Endodermal cell (in vitro differentiated cells): ENCODE data around the gene GRIP1. TPM values are rescaled to one million over a fixed set of nuclear protein-coding genes. Genes with fewer than 3 reads are reported as not detected.

ENCODE experiments used
- DNase-seq: peaks from one replicate; pipeline ENCODE4 v3.0.0-alpha.2; 2017
- H3K27ac ChIP-seq: 2 replicates; pipeline ENCODE4 v1.5.1; 2013; ENCODE audit warnings: mild to moderate bottlenecking, low read depth, low read length, moderate library complexity
- H3K27me3 ChIP-seq: 2 replicates; pipeline ENCODE4 v1.6.1; 2013; ENCODE audit warnings: mild to moderate bottlenecking, low read length, moderate library complexity; ENCODE audit not compliant: insufficient read depth, control insufficient read depth, poor library complexity, severe bottlenecking
- H3K36me3 ChIP-seq: 2 replicates; pipeline ENCODE4 v1.7.0; 2013; ENCODE audit warnings: mild to moderate bottlenecking, low read length, moderate library complexity; ENCODE audit not compliant: control insufficient read depth, insufficient read depth
- H3K4me1 ChIP-seq: one replicate; pipeline ENCODE4 v1.7.0; 2013; ENCODE audit warnings: low read length; ENCODE audit not compliant: control insufficient read depth, insufficient read depth
- H3K4me3 ChIP-seq: 2 replicates; pipeline ENCODE4 v1.5.1; 2013; ENCODE audit warnings: mild to moderate bottlenecking, low read length, moderate library complexity
- H3K9ac ChIP-seq: 2 replicates; pipeline ENCODE4 v1.6.1; 2013; ENCODE audit warnings: mild to moderate bottlenecking, low read length, moderate library complexity; ENCODE audit not compliant: poor library complexity, severe bottlenecking; ENCODE audit errors: extremely low read depth
- H3K9me3 ChIP-seq: 2 replicates; pipeline ENCODE4 v1.6.1; 2013; ENCODE audit warnings: mild to moderate bottlenecking, low read length, moderate library complexity; ENCODE audit not compliant: control insufficient read depth
- H3K27ac Mint-ChIP-seq: 2 replicates; pipeline ENCODE4 v1.8.0; 2020; ENCODE audit warnings: mixed read lengths
- H3K27me3 Mint-ChIP-seq: 2 replicates; pipeline ENCODE4 v1.8.0; 2021; ENCODE audit warnings: mild to moderate bottlenecking, mixed read lengths; ENCODE audit not compliant: insufficient read depth
- H3K36me3 Mint-ChIP-seq: 2 replicates; pipeline ENCODE4 v1.8.0; 2020; ENCODE audit warnings: low read depth, mixed read lengths
- H3K4me1 Mint-ChIP-seq: 2 replicates; pipeline ENCODE4 v1.8.0; 2020; ENCODE audit warnings: mixed read lengths
- H3K4me3 Mint-ChIP-seq: 2 replicates; pipeline ENCODE4 v1.8.0; 2020; ENCODE audit warnings: mild to moderate bottlenecking, moderate library complexity, mixed read lengths
- H3K9me3 Mint-ChIP-seq: 2 replicates; pipeline ENCODE4 v1.8.0; 2020; ENCODE audit warnings: mild to moderate bottlenecking, mixed read lengths
- WGBS, 2 experiments: methylation state at CpG; one replicate each; pipeline versions ENCODE4 v1.1.5 to v1.1.7; 2013; ENCODE audit warnings: missing lambda C conversion rate in 2 of 2, mixed read lengths in 1 of 2; ENCODE audit not compliant: insufficient coverage in 1 of 2, insufficient read length in 1 of 2; 5-methylcytosine and 5-hydroxymethylcytosine counted together
- total RNA-seq, 2 donors: library from RNA; stranded (reverse); fragmentation: NEBNext Ultra II Directional in 1 of 2; extraction: Animal tissue kit (Norgen Biotek cat#: 25700) in 1 of 2; gene quantifications; 2 replicates in 1 of 2; 3 replicates in 1 of 2; pipeline ENCODE4 v1.2.1, GENCODE V29; 2021
- TF ChIP-seq, protein P1 (sequence below): fragments of 200-600 bp; sonication (generic); conservative IDR thresholded peaks from 2 replicates; pipeline ENCODE4 v1.5.0; 2021; ENCODE audit warnings: antibody characterized with exemption, mild to moderate bottlenecking

GRIP1 gene
- total RNA-seq, 2 donors from 2014 or later = 41.0 to 47.6 TPM

- H3K4me3 ChIP-seq = no peak overlapping the region
- H3K4me1 Mint-ChIP-seq = peaks cover 16% of the 10 kb centered on the region
- TF ChIP-seq, protein P1, sequence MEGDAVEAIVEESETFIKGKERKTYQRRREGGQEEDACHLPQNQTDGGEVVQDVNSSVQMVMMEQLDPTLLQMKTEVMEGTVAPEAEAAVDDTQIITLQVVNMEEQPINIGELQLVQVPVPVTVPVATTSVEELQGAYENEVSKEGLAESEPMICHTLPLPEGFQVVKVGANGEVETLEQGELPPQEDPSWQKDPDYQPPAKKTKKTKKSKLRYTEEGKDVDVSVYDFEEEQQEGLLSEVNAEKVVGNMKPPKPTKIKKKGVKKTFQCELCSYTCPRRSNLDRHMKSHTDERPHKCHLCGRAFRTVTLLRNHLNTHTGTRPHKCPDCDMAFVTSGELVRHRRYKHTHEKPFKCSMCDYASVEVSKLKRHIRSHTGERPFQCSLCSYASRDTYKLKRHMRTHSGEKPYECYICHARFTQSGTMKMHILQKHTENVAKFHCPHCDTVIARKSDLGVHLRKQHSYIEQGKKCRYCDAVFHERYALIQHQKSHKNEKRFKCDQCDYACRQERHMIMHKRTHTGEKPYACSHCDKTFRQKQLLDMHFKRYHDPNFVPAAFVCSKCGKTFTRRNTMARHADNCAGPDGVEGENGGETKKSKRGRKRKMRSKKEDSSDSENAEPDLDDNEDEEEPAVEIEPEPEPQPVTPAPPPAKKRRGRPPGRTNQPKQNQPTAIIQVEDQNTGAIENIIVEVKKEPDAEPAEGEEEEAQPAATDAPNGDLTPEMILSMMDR = no peak
- no peak overlapping the region for H3K27ac Mint-ChIP-seq
- no peaks in the 10 kb centered on the region for H3K27me3 ChIP-seq
- H3K36me3 Mint-ChIP-seq = peaks cover 3% of the 10 kb centered on the region
- DNase-seq = no peak
- H3K9ac ChIP-seq = no peak overlapping the region
- H3K4me1 ChIP-seq = no peaks in the 10 kb centered on the region
- no peak overlapping the region for H3K4me3 Mint-ChIP-seq
- WGBS, 2 experiments = 95 to 100% methylated on average over 1 to 3 of the region's 3 CpGs
- H3K27me3 Mint-ChIP-seq = peaks cover 7% of the 10 kb centered on the region
- no peak overlapping the region for H3K27ac ChIP-seq
- no peaks in the 10 kb centered on the region for H3K9me3 Mint-ChIP-seq
- no peaks in the 10 kb centered on the region for H3K9me3 ChIP-seq
- H3K36me3 ChIP-seq = no peaks in the 10 kb centered on the region
Measured at GRCh38 chr12:66449531-66449930, 229.3 kb downstream of the GRIP1 start.

DNA sequence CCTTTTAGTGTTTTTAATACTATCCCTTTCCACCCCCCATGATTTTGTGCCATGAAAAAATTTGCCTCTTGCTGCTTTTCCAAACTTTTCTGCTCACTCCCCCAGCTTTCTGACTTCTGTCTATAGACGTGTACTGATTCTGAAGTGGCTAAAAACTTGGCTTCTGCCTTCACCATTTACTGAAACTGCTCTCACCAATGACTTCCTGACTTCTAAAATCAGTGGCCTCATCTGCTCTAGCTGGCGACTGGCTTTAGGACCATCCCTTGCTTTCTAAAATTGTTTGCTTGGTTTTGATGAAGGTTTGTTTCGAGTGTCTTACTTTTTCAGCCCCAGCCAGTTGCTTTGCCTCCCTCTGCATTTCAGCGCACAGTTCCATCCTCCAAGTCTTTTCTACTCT is 231.2 kb downstream of the GRIP1 start:
- no peak overlapping the region for H3K27ac Mint-ChIP-seq
- TF ChIP-seq, protein P1 = no peak
- no peaks in the 10 kb centered on the region for H3K27me3 ChIP-seq
- H3K36me3 ChIP-seq = no peaks in the 10 kb centered on the region
- H3K4me3 ChIP-seq = no peak overlapping the region
- H3K27ac ChIP-seq = no peak overlapping the region
- H3K9me3 ChIP-seq = no peaks in the 10 kb centered on the region
- H3K27me3 Mint-ChIP-seq = peaks cover 3% of the 10 kb centered on the region
- peaks cover 4% of the 10 kb centered on the region for H3K36me3 Mint-ChIP-seq
- H3K9me3 Mint-ChIP-seq = no peaks in the 10 kb centered on the region
- no peaks in the 10 kb centered on the region for H3K4me1 ChIP-seq
- H3K4me3 Mint-ChIP-seq = no peak overlapping the region
- DNase-seq = no peak
- 89 to 97% methylated on average over 3 to 4 of the region's 4 CpGs for WGBS, 2 experiments
- H3K4me1 Mint-ChIP-seq = peaks cover 2% of the 10 kb centered on the region
- H3K9ac ChIP-seq = no peak overlapping the region

- Histone ChIP-seq H3K36me3 (no peaks in the 10 kb centered on the region), H3K4me1 (no peaks in the 10 kb centered on the region), H3K27me3 (no peaks in the 10 kb centered on the region), H3K9ac (no peak overlapping the region), H3K27ac (no peak overlapping the region), H3K4me3 (no peak overlapping the region), H3K9me3 (no peaks in the 10 kb centered on the region)
- no peak overlapping the region for H3K4me3 Mint-ChIP-seq
- 89 to 95% methylated on average over 2 of the region's 2 CpGs for WGBS, 2 experiments
- H3K4me1 Mint-ChIP-seq = no peaks in the 10 kb centered on the region
- H3K36me3 Mint-ChIP-seq = peaks cover 4% of the 10 kb centered on the region
- no peak overlapping the region for H3K27ac Mint-ChIP-seq
- H3K9me3 Mint-ChIP-seq = no peaks in the 10 kb centered on the region
- no peak for DNase-seq
- H3K27me3 Mint-ChIP-seq = no peaks in the 10 kb centered on the region
- TF ChIP-seq, protein P1 = peak; percentile 31
Measured at GRCh38 chr12:66446276-66446675, 232.6 kb downstream of the GRIP1 start.
